HepG2 (cell line): ENCODE results near the gene PRR14. TPM values are rescaled to one million over a fixed set of nuclear protein-coding genes. Genes with fewer than 3 reads are reported as not detected.

ENCODE experiments used
- DMAP1 ChIP-seq: IDR thresholded peaks from 2 replicates; pipeline ENCODE4 v1.6.1; 2016
- ELK4 ChIP-seq: sonication (generic); formaldehyde crosslinking; IDR thresholded peaks from 2 replicates; pipeline ENCODE4 v1.9.0; 2021; ENCODE audit warnings: missing genetic modification reagents, borderline replicate concordance
- ERF ChIP-seq: IDR thresholded peaks from 2 replicates; pipeline ENCODE4 v1.6.1; 2018; ENCODE audit warnings: missing biosample characterization, missing genetic modification reagents
- GABPA ChIP-seq, 2 experiments: IDR thresholded peaks; 2 replicates each; pipeline ENCODE4 v1.6.1; 2011 to 2016; ENCODE audit warnings: low read depth in 2 of 2, low read length in 1 of 2, missing biosample characterization in 1 of 2, missing genetic modification characterization in 1 of 2
- NBN ChIP-seq: fragments of 450-650 bp; conservative IDR thresholded peaks from 2 replicates; pipeline ENCODE4 v1.6.1; 2017
- NR2F1 ChIP-seq, 2 experiments: fragments of 450-650 bp in 1 of 2; formaldehyde crosslinking in 1 of 2; IDR thresholded peaks; 2 replicates each; pipeline versions ENCODE4 v1.5.0 to v1.6.1; 2016 to 2020; ENCODE audit warnings: mild to moderate bottlenecking in 1 of 2, missing compliant biosample characterization in 1 of 2, missing genetic modification reagents in 1 of 2, moderate library complexity in 1 of 2
- RAD51 ChIP-seq: fragments of 450-650 bp; IDR thresholded peaks from 2 replicates; pipeline ENCODE4 v1.6.1; 2016; ENCODE audit warnings: borderline replicate concordance
- REL ChIP-seq: sonication (generic); formaldehyde crosslinking; conservative IDR thresholded peaks from 2 replicates; pipeline ENCODE4 v1.8.0; 2022; ENCODE audit warnings: mild to moderate bottlenecking, missing genetic modification reagents, moderate library complexity
- RFX1 ChIP-seq: fragments of 450-650 bp; IDR thresholded peaks from 2 replicates; pipeline ENCODE4 v1.6.1; 2017
- TGIF2 ChIP-seq: IDR thresholded peaks from 2 replicates; pipeline ENCODE4 v1.6.1; 2016; ENCODE audit warnings: control low read depth, missing compliant biosample characterization
- TP53 ChIP-seq: sonication (generic); formaldehyde crosslinking; conservative IDR thresholded peaks from 2 replicates; pipeline ENCODE4 v1.4.0; 2020; ENCODE audit warnings: missing genetic modification reagents
- YEATS4 ChIP-seq: sonication (generic); formaldehyde crosslinking; IDR thresholded peaks from 2 replicates; pipeline ENCODE4 v1.4.0; 2020; ENCODE audit warnings: missing genetic modification reagents, borderline replicate concordance
- ZFAT ChIP-seq: sonication (generic); formaldehyde crosslinking; conservative IDR thresholded peaks from 2 replicates; pipeline ENCODE4 v1.8.1; 2023; ENCODE audit warnings: missing genetic modification reagents, inconsistent platforms
- ZNF335 ChIP-seq: sonication (generic); formaldehyde crosslinking; IDR thresholded peaks from 2 replicates; pipeline ENCODE4 v1.4.0; 2020; ENCODE audit warnings: missing genetic modification reagents
- ZNF431 ChIP-seq: sonication (generic); formaldehyde crosslinking; IDR thresholded peaks from 2 replicates; pipeline ENCODE4 v1.9.0; 2022; ENCODE audit warnings: missing genetic modification reagents, low read depth, mild to moderate bottlenecking, borderline replicate concordance
- ZNF510 ChIP-seq: sonication (generic); formaldehyde crosslinking; IDR thresholded peaks from 2 replicates; pipeline ENCODE4 v1.4.0; 2020; ENCODE audit warnings: low read depth, mild to moderate bottlenecking, missing genetic modification reagents
- ZNF629 ChIP-seq: sonication (generic); formaldehyde crosslinking; conservative IDR thresholded peaks from 2 replicates; pipeline ENCODE4 v1.5.0; 2020; ENCODE audit warnings: missing genetic modification reagents
- ZNF639 ChIP-seq: conservative IDR thresholded peaks from 2 replicates; pipeline ENCODE4 v1.6.1; 2018; ENCODE audit warnings: missing genetic modification reagents
- ZNF891 ChIP-seq: sonication (generic); formaldehyde crosslinking; IDR thresholded peaks from 2 replicates; pipeline ENCODE4 v1.5.0; 2020; ENCODE audit warnings: mild to moderate bottlenecking, missing genetic modification reagents
- polyA plus RNA-seq, 8 experiments: library from polyadenylated mRNA; depleted of rRNA in 3 of 8; stranded (reverse) in 7 of 8; unstranded in 1 of 8; fragments of >200 nt; fragmentation: Illumina TruSeq in 4 of 8; extraction: Trizol in 4 of 8; gene quantifications; 2 replicates each; pipeline versions ENCODE4 v1.2.1 to v1.2.3, GENCODE V29; 2011 to 2016; ENCODE audit warnings: low read depth in 4 of 8, missing spikeins in 1 of 8, mixed read lengths in 1 of 8; ENCODE audit not compliant: insufficient read depth in 1 of 8
- total RNA-seq, 5 experiments: library from RNA; depleted of rRNA; stranded (reverse); fragments of >200 nt; fragmentation: Illumina TruSeq; extraction: Trizol; gene quantifications; 2 replicates each; pipeline ENCODE4 v1.2.3, GENCODE V29; 2016; ENCODE audit warnings: low read depth in 1 of 5
- TF ChIP-seq, protein P1 (sequence below): sonication (generic); formaldehyde crosslinking; IDR thresholded peaks from 2 replicates; pipeline ENCODE4 v1.4.0; 2020; ENCODE audit warnings: mild to moderate bottlenecking, missing genetic modification reagents, borderline replicate concordance
- TF ChIP-seq, protein P2 (sequence below): sonication (generic); formaldehyde crosslinking; IDR thresholded peaks from 2 replicates; pipeline ENCODE4 v1.4.0; 2020; ENCODE audit warnings: mild to moderate bottlenecking, low read depth, missing genetic modification reagents

PRR14 gene
- total and polyA plus RNA-seq, 2 of the 13 experiments (the other 11 are each of a cell fraction or from before 2014, with no cell fraction given) = 8.4 to 11.0 TPM

GRCh38 chr16:30628628-30629540, 21.9 kb upstream of the PRR14 start (continued):
- TF ChIP-seq, protein P1, sequence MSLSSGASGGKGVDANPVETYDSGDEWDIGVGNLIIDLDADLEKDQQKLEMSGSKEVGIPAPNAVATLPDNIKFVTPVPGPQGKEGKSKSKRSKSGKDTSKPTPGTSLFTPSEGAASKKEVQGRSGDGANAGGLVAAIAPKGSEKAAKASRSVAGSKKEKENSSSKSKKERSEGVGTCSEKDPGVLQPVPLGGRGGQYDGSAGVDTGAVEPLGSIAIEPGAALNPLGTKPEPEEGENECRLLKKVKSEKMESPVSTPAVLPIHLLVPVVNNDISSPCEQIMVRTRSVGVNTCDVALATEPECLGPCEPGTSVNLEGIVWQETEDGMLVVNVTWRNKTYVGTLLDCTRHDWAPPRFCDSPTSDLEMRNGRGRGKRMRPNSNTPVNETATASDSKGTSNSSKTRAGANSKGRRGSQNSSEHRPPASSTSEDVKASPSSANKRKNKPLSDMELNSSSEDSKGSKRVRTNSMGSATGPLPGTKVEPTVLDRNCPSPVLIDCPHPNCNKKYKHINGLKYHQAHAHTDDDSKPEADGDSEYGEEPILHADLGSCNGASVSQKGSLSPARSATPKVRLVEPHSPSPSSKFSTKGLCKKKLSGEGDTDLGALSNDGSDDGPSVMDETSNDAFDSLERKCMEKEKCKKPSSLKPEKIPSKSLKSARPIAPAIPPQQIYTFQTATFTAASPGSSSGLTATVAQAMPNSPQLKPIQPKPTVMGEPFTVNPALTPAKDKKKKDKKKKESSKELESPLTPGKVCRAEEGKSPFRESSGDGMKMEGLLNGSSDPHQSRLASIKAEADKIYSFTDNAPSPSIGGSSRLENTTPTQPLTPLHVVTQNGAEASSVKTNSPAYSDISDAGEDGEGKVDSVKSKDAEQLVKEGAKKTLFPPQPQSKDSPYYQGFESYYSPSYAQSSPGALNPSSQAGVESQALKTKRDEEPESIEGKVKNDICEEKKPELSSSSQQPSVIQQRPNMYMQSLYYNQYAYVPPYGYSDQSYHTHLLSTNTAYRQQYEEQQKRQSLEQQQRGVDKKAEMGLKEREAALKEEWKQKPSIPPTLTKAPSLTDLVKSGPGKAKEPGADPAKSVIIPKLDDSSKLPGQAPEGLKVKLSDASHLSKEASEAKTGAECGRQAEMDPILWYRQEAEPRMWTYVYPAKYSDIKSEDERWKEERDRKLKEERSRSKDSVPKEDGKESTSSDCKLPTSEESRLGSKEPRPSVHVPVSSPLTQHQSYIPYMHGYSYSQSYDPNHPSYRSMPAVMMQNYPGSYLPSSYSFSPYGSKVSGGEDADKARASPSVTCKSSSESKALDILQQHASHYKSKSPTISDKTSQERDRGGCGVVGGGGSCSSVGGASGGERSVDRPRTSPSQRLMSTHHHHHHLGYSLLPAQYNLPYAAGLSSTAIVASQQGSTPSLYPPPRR (CRISPR knock-in tag) = 0 out of 2 replicates have a peak, but pooled peaks have one; percentile 16
- TF ChIP-seq ZFAT (no peak), ZNF431 (CRISPR knock-in tag) (no peak), ZNF629 (CRISPR knock-in tag) (no peak), DMAP1 (CRISPR knock-in tag) (no peak; the same call in 1 of the 2 replicates), ERF (peak; percentile 71; the same call in 1 of the 2 replicates), ELK4 (CRISPR knock-in tag) (no peak), TGIF2 (CRISPR knock-in tag) (0 out of 2 replicates have a peak, but pooled peaks have one; percentile 46), GABPA (IDR thresholded peaks at IDR 0.05; ENCODE audit: low read depth, low read length) (no peak), GABPA (CRISPR knock-in tag; IDR thresholded peaks at IDR 0.05; ENCODE audit: low read depth) (peak; percentile 76), NBN (no peak), RFX1 (no peak), REL (CRISPR knock-in tag) (no peak), ZNF335 (CRISPR knock-in tag) (no peak), NR2F1 (CRISPR knock-in tag; IDR thresholded peaks at IDR 0.05) (peak in 1 of 2 experiments; percentile 51; a peak in 2 of 4 replicates), TP53 (CRISPR knock-in tag) (no peak), ZNF891 (CRISPR knock-in tag) (no peak), ZNF510 (no peak), ZNF639 (CRISPR knock-in tag) (no peak), YEATS4 (CRISPR knock-in tag) (peak; percentile 39; the same call in 1 of the 2 replicates), RAD51 (no peak)
- TF ChIP-seq, protein P2, sequence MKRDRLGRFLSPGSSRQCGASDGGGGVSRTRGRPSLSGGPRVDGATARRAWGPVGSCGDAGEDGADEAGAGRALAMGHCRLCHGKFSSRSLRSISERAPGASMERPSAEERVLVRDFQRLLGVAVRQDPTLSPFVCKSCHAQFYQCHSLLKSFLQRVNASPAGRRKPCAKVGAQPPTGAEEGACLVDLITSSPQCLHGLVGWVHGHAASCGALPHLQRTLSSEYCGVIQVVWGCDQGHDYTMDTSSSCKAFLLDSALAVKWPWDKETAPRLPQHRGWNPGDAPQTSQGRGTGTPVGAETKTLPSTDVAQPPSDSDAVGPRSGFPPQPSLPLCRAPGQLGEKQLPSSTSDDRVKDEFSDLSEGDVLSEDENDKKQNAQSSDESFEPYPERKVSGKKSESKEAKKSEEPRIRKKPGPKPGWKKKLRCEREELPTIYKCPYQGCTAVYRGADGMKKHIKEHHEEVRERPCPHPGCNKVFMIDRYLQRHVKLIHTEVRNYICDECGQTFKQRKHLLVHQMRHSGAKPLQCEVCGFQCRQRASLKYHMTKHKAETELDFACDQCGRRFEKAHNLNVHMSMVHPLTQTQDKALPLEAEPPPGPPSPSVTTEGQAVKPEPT (CRISPR knock-in tag) = no peak
